ELF-1 (cell line): ENCODE results near the gene SLC46A3.

ENCODE experiments used
- DNase-seq: peaks from one replicate; pipeline ENCODE4 v3.0.0-alpha.2; 2016; ENCODE audit warnings: low read depth, low spot score

Gene SLC46A3

DNA sequence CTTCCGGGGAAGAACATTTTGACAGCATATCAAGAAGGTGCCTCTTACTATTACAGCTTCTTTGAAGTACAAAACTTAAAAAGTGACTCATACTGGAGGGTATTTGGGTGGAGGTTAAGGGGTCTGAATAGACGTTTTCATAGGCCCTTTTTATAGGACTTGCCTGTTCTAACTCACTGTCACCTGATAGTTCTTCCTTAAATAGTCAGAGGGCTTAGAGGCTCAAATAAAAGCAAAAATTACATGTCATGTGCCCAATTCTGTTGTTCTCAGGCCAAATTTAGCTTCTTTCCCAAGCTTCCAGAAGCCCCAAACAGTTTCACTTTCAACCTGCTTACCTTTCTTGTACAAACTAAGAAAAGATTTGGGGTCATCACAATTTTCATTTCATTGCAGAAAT is 16.1 kb upstream of the SLC46A3 start:
- DNase-seq = no peak

DNA sequence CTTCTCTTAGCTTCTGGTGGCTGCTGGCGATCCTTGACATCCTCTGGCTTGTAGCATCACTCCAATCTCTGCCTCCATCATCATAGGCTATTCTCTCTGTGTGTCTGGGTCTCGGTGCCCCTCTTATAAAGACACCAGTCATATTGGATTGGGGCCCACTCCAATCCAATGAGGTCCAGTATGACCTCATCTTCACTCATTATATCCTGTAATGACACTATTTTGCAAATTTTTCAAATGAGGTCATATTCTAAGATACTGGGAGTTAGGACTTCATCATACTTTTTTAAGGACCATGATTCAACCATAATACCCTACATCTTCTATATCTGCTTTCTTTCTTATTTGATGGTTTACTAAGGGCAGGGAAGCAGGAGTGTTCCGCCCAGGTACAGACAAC is 12.0 kb upstream of the SLC46A3 start:
- no peak for DNase-seq

DNA sequence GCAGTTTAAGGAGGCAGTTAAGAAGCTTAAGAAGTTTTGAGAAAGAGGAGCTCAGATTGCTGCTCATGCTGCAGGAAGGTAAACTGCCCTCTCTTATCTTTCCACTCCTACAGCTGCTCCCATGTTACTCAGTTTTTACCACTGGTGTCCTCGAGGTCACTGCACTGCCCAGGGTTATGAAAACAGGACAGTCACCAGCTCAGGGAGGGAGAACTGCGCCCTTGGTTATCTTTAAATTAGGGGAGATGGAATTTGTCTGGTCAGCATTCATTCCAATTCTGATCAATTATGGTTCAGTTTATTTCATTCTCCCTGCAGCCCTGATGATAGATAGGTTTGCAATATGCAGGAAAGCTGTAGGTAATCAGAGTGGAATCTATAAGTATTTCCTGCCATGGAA is 10.8 kb upstream of the SLC46A3 start:
- no peak for DNase-seq

DNA sequence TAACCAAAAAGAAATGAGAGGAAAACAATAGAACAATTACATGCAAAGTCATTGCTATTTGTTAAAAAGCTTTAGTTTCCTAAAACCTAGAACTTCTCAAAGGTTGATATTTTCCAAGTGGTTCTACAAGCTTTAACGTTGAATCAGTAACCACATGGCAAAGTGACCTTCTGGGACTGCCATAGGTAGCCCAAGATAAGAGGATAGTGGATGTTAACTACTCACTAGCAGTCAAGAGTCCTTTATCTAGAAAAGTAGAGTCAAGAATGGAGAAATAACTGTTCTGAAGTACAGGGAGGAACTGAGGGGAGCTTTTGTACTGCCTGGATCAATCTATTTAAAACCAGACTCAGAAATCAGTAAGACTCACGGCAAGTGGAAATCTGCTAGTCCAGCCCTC is 9.9 kb upstream of the SLC46A3 start:
- no peak for DNase-seq

DNA sequence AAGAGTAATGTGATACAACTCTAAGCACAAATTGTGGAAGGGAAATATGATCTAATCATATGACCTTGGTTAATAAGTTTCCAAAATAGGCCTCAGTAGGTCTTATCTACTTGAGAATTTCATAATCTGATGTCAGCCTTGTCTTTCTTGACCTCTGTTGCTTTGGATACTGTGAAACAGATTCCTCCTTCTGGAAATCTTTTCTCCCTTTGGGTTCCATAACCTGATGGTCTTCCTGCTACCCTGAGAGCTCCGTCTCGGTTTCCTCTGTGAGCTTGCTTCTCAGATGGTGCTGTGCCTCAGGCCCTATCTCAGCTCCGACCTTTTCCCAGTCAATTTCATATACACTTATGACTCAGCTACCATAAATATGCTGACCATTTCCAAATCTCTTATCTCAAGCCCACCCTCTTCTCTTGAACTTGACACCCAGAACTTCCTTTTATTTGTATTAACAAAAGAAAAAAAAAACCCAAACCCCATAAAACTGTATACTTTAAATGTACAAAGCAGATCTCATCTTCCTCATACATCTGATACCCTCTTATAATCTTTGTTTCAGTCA is 6.4 kb upstream of the SLC46A3 start:
- no peak for DNase-seq

DNA sequence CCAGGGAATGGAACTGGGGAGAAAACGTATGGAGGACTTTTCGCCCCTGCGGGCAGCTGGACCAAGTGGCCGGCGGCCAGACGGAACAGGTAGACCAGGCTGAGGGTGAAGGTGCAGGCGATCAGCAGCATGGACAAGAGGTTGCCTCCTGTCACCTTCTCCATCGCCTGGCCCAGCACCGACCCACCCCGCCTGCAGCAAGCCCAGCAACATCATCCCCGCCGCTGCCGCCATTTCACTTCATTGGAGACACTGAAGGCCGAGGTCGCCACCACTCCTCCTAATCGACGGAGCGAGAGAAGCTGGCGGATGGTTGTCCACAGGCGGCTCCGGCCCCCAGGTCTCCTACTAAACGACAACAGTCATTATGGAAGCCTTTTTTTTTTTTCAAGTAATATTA is 5.0 kb upstream of the SLC46A3 start:
- no peak for DNase-seq

DNA sequence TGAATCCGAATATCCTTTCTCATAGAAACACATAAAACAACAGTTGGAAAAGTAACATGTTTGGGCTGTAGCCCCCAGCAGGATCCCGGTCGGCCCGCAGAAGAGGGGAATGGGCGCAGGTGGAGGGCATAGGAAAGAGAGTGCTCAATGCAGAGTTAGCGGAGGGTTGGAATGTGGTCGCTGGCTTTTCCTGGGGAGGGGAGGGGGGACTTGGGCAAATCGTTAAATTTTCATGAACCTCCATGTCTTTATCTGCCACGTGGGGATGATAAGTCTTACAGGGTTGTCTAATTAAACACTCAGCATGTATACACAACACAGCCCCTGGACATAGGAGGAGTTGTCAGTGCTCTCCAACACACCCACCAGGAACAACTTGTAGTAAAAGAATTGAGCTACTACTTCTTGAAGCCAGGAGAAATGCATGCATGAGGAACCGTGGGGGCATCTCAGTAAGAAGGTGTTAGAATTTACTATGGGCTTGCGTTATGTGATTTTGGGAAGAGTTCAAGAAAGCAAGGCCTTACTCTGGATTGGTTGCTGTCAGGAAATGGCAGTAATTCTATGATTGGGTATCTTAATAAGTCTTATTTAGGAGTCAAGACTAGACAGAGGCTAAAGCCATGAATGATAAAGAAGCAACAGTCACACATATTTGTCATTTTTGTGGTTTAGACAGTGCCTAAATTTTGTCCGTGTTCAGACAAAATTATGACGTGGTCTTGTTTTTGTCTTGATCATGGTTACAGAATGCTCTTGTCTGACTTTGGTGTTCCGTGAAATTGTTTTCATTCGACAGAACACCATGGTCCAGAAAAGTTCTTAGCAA is 671 bp upstream of the SLC46A3 start:
- DNase-seq = no peak

DNA sequence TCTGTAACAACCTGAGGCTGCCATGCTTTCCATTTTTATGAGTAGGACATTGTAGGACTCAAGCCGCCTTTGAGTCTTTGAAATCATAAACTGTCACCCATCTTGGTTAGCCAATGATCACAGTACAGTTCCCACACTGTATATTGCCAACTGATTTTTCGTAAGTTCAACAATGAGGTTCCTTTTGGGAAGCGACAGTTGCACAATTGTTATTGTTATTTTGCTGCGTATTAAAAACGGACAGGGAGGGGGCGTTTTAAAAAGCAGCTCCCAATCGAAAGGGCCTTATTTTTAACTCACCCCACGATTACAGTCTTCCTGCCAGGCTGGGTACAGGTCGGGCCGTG is 601 bp downstream of the SLC46A3 start:
- no peak for DNase-seq

DNA sequence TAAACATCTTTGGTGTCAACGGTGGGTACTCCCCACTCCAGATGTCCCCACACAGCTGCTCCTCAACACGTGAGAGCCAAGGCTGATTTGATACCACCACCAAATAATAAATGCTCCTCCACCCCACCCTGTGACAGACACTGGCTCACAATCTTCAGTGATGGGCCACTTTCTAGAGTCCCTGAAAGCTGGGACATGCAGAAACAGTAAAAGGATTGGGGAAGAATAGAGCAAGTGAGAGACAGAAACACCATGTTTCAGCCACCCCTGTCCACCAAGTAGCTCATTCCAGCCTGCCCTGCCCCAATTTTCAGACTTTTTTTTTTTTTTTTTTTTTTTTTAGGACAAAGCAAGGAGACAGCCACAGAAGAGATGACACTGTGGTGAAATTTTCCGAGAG is 1.6 kb downstream of the SLC46A3 start:
- no peak for DNase-seq

DNA sequence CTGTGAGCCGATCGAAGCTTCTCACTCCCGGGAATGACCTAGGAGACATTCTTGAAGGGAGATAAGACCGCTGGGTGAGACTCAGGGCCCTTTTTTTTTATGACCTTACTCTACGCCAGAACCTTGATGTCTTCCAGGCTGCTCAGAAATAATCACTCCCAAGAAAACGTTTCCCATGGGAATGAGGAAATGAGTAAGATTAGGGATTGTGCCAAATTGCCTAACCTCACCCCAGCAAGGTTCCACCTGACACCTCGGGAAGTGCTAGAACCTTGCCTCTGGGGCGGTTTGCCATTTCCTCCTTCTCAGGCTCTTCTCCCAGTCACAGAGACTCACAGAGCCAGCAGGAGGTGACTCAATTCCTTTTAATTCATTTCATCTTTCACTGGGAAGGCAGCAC is 2.3 kb downstream of the SLC46A3 start:
- peak; percentile 77 for DNase-seq

DNA sequence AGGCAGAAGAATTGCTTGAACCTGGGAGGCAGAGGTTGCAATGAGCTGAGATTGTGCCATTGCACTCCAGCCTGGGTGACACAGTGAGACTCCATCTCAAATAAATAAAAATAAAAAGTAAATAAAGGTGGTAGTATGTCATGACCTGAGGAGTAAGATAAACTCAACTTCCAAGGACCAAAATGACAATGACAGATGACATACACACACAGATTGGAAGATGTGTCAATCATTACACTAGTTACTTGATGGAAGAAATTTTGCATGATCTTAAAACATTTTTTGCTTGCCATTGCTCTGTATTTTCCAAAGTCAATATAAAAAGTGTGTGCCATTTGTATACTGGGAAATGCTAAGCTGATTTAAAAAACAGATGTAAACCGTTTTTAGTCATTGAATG is 4.1 kb downstream of the SLC46A3 start:
- no peak for DNase-seq

DNA sequence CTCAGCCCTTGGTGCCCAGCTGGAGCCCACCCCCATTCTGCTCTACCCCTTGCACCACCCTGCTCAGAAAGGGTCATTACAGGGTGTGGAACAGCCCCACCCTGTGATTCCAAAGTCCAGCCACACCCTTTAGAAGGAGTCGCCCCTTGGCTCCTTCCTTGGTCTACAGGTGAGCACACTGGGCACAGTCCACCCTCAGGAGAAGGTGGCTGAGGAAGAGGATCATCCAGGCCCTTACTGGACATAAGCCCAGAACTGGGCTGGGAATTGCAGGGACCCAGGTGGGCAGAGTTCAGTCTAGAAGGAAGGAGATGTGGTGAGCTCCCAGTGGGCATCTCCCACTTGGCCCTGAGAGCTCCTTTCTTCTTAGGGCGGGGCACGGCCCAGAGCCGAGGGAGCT is 8.6 kb downstream of the SLC46A3 start:
- DNase-seq = no peak

DNA sequence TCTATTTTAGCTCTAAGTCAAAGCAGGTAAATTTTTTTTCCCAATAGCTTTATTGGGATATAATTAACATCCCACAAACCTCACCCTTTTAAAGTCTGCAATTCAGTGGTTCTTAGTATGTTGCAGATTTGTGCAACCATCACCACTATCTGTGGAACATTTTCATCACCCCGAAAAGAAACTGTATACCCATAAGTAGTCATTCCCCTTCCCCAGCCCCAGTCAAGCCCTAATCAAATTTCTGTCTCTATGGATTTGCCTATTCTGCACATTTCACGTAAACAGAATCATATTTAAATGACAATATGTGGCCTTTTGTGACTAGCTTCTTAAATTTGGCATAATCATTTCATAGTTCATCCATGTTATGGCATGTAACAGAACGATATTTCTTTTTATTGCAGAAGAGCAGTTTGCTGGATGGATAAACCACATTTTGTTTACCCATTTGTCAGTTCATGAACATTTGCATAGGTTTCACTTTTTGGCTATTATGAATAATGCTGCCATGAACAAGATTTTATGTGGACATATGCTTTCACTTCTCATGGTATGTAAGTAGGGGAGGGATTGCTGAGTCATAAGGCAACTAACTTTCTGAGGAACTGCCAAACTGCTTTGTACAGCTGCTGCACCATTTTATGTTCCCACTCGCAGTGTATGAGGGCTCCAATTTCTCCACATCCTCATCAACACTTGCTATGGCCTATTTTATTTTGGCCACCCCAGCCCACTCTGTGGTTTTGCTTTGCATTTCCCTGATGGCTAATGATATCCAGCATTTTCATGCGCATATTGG is 10.9 kb downstream of the SLC46A3 start:
- no peak for DNase-seq

DNA sequence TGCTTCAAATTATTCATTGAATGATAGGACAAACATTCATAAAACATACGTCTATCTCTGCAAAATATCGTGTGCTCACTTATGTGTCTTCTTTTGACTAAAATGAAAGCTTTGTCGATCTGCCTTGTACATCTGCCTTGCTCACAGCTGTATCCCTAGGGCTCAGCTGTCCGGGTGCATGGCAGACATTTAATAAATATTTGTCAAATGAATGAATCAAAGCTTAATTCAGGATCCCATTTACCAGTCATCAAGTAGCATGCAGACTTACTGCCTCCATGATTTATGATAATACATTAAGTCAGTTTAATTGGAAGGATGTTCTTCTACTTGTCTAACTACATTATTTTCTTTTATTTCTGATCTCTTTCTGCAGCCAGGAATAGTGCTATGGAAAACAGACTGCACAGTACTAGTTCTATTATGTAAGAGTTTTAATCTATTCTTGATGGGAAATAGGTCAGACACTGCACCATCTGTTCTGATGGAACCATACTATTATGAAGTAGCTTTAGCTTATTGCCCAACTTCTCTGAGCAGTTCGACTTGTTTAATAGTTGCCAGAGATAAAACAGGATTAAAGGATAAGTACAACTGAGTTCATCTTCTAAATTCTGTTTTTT is 13.2 kb downstream of the SLC46A3 start:
- no peak for DNase-seq

DNA sequence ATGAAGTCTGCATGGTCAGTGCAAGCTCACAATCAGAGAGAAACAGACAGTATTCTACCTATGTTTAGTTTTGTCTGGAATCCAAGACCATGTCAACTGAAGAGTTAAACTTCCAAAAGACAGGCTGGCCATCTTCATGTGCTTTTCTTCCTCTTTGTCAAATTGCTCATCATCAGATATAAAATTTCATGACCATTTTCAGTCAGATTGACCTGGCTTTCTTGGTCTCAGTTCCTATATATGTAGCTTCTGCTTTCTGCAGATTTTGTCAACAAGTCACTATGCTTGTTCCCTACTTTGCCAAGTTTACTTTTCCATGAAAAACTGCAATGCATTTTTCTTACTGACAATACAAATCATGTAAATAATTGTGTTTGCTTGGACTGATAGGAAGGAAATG is 13.9 kb downstream of the SLC46A3 start:
- no peak for DNase-seq

DNA sequence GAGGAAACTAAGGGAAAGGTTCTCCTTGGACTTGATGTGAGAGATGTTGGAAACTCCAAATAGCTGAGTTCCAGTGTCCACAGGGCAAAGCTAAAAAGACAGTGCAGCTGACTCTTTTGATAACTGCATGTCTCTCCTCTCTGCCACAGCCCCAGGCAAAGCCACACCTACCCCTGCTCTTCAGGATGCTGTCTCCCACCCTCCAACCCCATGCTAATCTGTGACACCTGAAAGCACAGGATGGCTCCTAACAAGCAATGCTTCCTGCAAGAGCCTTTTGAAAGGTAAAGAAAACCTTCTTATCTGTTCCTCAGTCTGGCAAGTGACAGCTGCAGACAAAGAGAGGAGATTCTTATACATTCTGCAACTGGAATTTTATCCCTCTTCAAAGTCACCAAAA is 14.5 kb downstream of the SLC46A3 start:
- peak; percentile 17 for DNase-seq

DNA sequence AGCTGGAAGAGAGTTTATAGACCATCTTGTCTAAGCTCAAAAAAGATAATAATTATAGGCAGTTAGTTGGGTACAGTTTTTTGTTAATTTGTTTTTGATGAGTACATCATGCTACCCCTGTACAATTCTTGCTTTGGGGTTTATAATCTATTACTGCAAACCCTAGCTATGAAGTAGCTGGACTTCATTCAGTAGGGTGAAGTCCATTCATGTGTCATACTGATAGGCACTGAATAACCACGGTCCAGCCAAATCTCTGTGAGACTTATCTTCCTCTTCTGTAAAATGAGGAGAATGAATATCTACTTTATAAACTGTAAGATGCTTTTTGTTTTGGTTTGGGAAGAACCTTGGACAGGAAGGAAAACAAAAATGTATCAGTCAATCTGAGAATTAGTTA is 19.5 kb downstream of the SLC46A3 start:
- no peak for DNase-seq

DNA sequence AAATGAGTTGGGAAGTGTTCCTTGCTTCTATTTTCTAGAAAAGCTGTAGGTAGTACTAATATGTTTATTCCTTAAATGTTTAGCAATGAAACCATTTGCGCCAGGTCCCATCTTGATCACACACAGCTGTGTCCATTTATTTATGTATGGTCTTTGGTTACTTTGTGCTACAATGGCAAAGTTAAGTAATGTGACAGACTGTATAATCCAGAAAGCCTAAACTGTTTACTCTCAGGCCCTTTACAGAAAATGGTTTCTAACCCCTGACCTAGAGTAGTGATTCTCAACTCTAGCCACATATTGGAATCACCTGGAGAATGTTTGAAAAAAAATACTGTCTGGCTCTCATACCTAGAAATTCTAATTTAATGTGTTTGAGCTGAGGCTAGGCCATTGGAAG is 21.3 kb downstream of the SLC46A3 start:
- no peak for DNase-seq

DNA sequence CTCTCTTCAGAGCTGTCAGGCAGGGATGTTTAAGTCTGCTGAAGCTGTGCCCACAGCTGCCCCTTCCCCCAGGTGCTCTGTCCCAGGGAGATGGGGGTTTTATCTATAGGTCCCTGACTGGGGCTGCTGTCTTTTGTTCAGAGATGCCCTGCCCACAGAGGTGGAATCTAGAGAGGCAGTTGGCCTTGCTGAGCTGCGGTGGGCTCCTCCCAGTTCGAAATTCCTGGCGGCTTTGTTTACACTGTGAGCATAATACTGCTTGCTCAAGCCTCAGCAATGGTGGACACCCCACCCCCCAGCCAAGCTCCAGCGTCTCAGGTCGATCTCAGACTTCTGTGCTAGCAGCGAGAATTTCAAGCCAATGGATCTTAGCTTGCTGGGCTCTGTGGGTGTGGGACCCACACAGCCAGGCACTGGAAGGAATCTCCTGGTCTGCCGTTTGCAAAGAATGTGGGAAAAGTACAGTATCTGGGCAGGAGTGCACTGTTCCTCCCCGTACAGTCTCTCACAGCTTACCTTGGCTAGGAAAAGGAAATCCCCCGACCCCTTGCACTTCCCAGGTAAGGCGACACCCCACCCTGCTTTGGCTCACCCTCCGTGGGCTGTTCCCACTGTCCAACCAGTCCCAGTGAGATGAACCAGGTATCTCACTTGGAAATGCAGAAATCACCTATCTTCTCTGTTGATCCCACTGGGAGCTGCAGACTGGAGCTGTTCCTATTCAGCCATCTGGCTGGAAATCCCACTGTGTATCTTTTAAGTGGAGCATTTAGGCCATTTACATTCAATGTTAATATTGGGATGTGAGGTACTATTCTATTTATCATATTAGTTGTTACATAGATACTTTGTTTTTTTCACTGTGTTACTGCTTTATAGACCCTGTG is 24.9 kb downstream of the SLC46A3 start:
- DNase-seq = peak; percentile 91

DNA sequence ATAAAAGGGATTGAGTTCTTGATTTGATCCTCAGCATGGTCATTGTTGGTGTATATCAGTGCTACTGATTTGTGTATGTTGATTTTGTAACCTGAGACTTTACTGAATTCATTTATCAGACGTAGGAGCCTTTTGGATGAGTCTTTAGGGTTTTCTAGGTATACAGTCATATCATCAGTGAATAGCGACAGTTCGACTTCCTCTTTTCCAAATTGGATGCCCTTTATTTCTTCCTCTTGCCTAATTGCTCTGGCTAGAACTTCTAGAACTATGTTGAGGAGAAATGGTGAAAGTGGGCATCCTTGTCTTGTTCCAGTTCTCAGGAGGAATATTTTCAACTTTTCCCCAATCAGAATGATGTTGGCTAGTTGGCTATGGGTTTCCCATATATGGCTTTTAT is 32.9 kb downstream of the SLC46A3 start:
- no peak for DNase-seq

DNA sequence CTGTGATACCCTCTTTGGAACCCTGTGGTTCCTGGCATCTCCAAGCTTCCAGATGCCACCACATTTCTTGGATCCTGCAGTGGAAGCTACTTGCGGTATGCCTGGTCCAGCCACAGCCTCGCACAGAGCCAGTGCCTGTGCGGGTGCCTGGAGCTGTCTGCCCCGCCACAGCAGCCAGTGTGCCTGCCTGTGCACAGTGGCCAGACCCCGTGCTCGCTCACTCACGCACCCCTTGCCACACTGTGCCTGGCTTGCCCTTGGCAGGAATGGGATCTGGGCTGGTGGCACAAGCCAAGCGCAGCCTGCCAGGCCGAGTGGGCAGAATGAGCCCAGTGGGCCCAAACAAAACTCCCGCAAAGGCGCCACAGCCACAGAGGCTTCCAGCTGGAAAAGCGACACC is 33.7 kb downstream of the SLC46A3 start:
- DNase-seq = no peak
